ENCODE results near the gene DENND4C. TPM values are rescaled to one million over a fixed set of nuclear protein-coding genes. Genes with fewer than 3 reads are reported as not detected.

Gene DENND4C
- total RNA-seq, 1 experiment from 2014 or later, result 22.6 TPM

DNA sequence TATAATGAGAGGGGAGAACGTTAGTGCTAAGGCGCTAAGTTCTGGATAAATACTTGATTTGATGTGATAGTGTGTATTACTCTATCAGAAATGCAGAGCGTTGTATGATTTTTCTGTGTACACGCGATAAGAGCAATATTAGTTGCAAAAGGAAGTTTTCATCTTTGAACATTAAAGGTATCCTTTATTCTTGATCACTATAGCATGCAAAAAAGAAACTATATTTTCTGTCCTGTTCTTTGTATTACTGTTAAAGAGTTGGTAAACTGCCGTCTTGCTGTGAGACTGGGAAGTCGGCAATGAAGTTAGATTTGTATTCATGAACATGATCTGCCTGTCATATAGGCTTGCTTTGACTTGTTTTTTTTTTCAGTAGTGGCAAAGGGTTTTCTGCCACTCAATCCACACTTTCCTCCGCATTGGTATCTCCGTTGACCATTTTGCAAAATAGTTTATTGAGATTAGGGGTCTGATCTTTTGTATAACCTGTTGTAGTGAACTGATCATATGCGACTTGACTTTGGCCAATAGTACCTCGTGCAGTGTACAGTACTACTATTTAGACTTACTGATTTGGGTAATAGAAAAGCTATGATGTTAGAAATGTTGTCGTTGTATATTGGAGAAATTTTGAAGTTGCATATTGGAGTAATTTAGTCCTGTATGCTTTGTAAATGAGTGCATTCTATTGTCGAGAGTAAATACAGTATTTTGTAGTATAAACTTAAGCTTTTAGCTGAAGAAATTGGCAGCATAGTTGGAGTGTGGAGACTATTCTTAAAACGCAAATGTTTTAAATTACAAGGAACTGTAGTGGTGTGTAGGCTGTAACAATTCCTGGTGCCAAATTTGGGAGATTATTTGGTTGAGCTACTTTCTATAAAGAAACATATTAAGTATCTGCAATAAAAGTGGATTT lies 1.7 kb downstream of the DENND4C start (continued):
- TF ChIP-seq, protein P1, sequence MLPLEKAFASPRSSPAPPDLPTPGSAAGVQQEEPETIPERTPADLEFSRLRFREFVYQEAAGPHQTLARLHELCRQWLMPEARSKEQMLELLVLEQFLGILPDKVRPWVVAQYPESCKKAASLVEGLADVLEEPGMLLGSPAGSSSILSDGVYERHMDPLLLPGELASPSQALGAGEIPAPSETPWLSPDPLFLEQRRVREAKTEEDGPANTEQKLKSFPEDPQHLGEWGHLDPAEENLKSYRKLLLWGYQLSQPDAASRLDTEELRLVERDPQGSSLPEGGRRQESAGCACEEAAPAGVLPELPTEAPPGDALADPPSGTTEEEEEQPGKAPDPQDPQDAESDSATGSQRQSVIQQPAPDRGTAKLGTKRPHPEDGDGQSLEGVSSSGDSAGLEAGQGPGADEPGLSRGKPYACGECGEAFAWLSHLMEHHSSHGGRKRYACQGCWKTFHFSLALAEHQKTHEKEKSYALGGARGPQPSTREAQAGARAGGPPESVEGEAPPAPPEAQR (CRISPR knock-in tag; IDR thresholded peaks at IDR 0.05), result no peak
- no peak for TF ChIP-seq FOXJ3 (CRISPR knock-in tag; IDR thresholded peaks at IDR 0.05; ENCODE audit: borderline replicate concordance)
- TF ChIP-seq, protein P2, sequence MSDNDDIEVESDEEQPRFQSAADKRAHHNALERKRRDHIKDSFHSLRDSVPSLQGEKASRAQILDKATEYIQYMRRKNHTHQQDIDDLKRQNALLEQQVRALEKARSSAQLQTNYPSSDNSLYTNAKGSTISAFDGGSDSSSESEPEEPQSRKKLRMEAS (CRISPR knock-in tag; IDR thresholded peaks at IDR 0.05), result no peak
- no peak for TF ChIP-seq JAZF1 (CRISPR knock-in tag; IDR thresholded peaks at IDR 0.05)
- no peak for TF ChIP-seq CREM (CRISPR knock-in tag; IDR thresholded peaks at IDR 0.05)
- TF ChIP-seq, protein P3, sequence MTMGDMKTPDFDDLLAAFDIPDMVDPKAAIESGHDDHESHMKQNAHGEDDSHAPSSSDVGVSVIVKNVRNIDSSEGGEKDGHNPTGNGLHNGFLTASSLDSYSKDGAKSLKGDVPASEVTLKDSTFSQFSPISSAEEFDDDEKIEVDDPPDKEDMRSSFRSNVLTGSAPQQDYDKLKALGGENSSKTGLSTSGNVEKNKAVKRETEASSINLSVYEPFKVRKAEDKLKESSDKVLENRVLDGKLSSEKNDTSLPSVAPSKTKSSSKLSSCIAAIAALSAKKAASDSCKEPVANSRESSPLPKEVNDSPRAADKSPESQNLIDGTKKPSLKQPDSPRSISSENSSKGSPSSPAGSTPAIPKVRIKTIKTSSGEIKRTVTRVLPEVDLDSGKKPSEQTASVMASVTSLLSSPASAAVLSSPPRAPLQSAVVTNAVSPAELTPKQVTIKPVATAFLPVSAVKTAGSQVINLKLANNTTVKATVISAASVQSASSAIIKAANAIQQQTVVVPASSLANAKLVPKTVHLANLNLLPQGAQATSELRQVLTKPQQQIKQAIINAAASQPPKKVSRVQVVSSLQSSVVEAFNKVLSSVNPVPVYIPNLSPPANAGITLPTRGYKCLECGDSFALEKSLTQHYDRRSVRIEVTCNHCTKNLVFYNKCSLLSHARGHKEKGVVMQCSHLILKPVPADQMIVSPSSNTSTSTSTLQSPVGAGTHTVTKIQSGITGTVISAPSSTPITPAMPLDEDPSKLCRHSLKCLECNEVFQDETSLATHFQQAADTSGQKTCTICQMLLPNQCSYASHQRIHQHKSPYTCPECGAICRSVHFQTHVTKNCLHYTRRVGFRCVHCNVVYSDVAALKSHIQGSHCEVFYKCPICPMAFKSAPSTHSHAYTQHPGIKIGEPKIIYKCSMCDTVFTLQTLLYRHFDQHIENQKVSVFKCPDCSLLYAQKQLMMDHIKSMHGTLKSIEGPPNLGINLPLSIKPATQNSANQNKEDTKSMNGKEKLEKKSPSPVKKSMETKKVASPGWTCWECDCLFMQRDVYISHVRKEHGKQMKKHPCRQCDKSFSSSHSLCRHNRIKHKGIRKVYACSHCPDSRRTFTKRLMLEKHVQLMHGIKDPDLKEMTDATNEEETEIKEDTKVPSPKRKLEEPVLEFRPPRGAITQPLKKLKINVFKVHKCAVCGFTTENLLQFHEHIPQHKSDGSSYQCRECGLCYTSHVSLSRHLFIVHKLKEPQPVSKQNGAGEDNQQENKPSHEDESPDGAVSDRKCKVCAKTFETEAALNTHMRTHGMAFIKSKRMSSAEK (CRISPR knock-in tag; IDR thresholded peaks at IDR 0.05; ENCODE audit: borderline replicate concordance), result no peak

DNA sequence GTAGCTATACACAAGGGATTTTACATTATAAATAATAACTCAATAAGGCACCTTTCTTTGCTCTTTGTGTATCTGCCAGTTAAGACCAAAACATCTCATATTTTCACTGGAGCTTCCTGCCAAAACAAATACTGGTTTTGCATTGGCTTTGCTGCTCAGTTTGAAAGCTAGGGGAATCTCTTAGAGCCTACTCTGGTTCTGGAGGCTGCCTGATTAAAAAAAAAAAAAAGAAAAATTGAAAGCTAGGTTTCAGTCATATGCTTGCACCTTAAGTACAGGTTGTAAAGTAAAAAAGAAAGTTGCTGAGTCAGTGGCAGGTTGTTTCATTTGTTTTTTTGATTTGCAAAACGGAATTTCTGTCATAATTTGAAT lies 2.3 kb downstream of the DENND4C start:
- peaks cover 27% of the 10 kb centered on the region for H3K4me1 Mint-ChIP-seq
- no peaks in the 10 kb centered on the region for H3K36me3 Mint-ChIP-seq
- ChIA-PET POLR2A (interaction anchor here (0.6 to 1.1 kb wide), 2 partner anchors 8 to 142 kb away, joined by 3 to 5 read pairs; no protein-coding TSS in a partner anchor), CTCF (interaction anchor here (0.6 to 1.2 kb wide), 3 partner anchors 20 to 232 kb away, joined by 3 to 10 read pairs (median 3); no protein-coding TSS in a partner anchor)
- H3K9me3 Mint-ChIP-seq, result no peaks in the 10 kb centered on the region
- no peaks in the 10 kb centered on the region for H3K27me3 Mint-ChIP-seq (ENCODE audit: low read depth)
- H3K4me3 Mint-ChIP-seq, result no peak overlapping the region
- TF ChIP-seq, protein P4, sequence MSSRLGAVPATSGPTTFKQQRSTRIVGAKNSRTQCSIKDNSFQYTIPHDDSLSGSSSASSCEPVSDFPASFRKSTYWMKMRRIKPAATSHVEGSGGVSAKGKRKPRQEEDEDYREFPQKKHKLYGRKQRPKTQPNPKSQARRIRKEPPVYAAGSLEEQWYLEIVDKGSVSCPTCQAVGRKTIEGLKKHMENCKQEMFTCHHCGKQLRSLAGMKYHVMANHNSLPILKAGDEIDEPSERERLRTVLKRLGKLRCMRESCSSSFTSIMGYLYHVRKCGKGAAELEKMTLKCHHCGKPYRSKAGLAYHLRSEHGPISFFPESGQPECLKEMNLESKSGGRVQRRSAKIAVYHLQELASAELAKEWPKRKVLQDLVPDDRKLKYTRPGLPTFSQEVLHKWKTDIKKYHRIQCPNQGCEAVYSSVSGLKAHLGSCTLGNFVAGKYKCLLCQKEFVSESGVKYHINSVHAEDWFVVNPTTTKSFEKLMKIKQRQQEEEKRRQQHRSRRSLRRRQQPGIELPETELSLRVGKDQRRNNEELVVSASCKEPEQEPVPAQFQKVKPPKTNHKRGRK (CRISPR knock-in tag; IDR thresholded peaks at IDR 0.05; ENCODE audit: borderline replicate concordance), result no peak
- TF ChIP-seq FOXP1 (CRISPR knock-in tag; IDR thresholded peaks at IDR 0.05; ENCODE audit: borderline replicate concordance) (no peak), ZNF232 (CRISPR knock-in tag; IDR thresholded peaks at IDR 0.05) (no peak), CBFB (CRISPR knock-in tag; IDR thresholded peaks at IDR 0.05; ENCODE audit: low read depth) (no peak), NR3C1 (CRISPR knock-in tag; conservative IDR thresholded peaks at IDR 0.05; ENCODE audit: low read depth) (no peak), ZNF138 (CRISPR knock-in tag; conservative IDR thresholded peaks at IDR 0.05) (no peak)
- TF ChIP-seq, protein P5, sequence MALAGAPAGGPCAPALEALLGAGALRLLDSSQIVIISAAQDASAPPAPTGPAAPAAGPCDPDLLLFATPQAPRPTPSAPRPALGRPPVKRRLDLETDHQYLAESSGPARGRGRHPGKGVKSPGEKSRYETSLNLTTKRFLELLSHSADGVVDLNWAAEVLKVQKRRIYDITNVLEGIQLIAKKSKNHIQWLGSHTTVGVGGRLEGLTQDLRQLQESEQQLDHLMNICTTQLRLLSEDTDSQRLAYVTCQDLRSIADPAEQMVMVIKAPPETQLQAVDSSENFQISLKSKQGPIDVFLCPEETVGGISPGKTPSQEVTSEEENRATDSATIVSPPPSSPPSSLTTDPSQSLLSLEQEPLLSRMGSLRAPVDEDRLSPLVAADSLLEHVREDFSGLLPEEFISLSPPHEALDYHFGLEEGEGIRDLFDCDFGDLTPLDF (CRISPR knock-in tag; IDR thresholded peaks at IDR 0.05), result no peak
- TF ChIP-seq, protein P6, sequence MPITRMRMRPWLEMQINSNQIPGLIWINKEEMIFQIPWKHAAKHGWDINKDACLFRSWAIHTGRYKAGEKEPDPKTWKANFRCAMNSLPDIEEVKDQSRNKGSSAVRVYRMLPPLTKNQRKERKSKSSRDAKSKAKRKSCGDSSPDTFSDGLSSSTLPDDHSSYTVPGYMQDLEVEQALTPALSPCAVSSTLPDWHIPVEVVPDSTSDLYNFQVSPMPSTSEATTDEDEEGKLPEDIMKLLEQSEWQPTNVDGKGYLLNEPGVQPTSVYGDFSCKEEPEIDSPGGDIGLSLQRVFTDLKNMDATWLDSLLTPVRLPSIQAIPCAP (CRISPR knock-in tag; IDR thresholded peaks at IDR 0.05), result no peak
- no peak overlapping the region for H3K27ac Mint-ChIP-seq
- DNase-seq (ENCODE audit: low spot score) (no peak), ATAC-seq (no peak)

Measured in WTC11 (cell line).